ENCODE results near the gene COA4.

The COA4 gene

GRCh38 chr11:73862986-73863385, 13.7 kb downstream of the COA4 start:
- FAIRE-seq, result no peak

GRCh38 chr11:73860202-73860601, 16.4 kb downstream of the COA4 start:
- no peak for FAIRE-seq

GRCh38 chr11:73859671-73860070, 17.0 kb downstream of the COA4 start:
- FAIRE-seq, result no peak

GRCh38 chr11:73856031-73856567, 20.5 kb downstream of the COA4 start:
- no peak for FAIRE-seq

- no peak for FAIRE-seq
Observed at GRCh38 chr11:73854680-73855079, 22.0 kb downstream of the COA4 start.

GRCh38 chr11:73852049-73852448, 24.6 kb downstream of the COA4 start:
- FAIRE-seq, result no peak

- FAIRE-seq, result no peak
Observed at GRCh38 chr11:73851046-73851764, 25.4 kb downstream of the COA4 start.

GRCh38 chr11:73839123-73839457, 37.6 kb downstream of the COA4 start:
- no peak for FAIRE-seq

GRCh38 chr11:73838443-73839122, 38.1 kb downstream of the COA4 start:
- no peak for FAIRE-seq

- FAIRE-seq, result no peak
Observed at GRCh38 chr11:73833067-73833466, 43.6 kb downstream of the COA4 start.

GRCh38 chr11:73830261-73830660, 46.4 kb downstream of the COA4 start:
- no peak for FAIRE-seq
